Activated CD4-positive, alpha-beta memory T cell treated with anti-CD3 and anti-CD28 coated beads, Interleukin-2, amount 10 ng/mL, durations not matched to agents 7 days and 5 days (primary cell): ENCODE data around the gene CACNA1E. TPM values are rescaled to one million over a fixed set of nuclear protein-coding genes. Genes with fewer than 3 reads are reported as not detected.
"Not testable (repeated sequence)": the region's sequence is repeated elsewhere in the genome, so short reads cannot be mapped to it uniquely, and the experiment has no call there.

ENCODE experiments used
- CTCF ChIA-PET: fragments of 350-600 bp; sonication (Branson Sonifier 250); formaldehyde crosslinking; loops from one replicate; lab custom pipeline; 2021; ENCODE audit warnings: antibody characterized with exemption, inconsistent platforms; lab: Charles Lee
- POLR2A ChIA-PET: fragments of 350-600 bp; sonication (Branson Sonifier 250); formaldehyde crosslinking; loops from one replicate; lab custom pipeline; 2021; ENCODE audit warnings: antibody characterized with exemption; lab: Charles Lee
- DNase-seq: peaks from one replicate; pipeline ENCODE4 v3.0.0-alpha.2; 2020
- H3K27ac Mint-ChIP-seq: one replicate; pipeline ENCODE4 v1.8.0; 2021; ENCODE audit warnings: mild to moderate bottlenecking, mixed read lengths
- H3K27me3 Mint-ChIP-seq: one replicate; pipeline ENCODE4 v1.8.0; 2021; ENCODE audit warnings: mixed read lengths
- H3K36me3 Mint-ChIP-seq: one replicate; pipeline ENCODE4 v1.8.0; 2021; ENCODE audit warnings: low read depth, mixed read lengths
- H3K4me1 Mint-ChIP-seq: one replicate; pipeline ENCODE4 v1.8.0; 2021; ENCODE audit warnings: mixed read lengths
- H3K4me3 Mint-ChIP-seq: one replicate; pipeline ENCODE4 v1.8.0; 2021; ENCODE audit warnings: mild to moderate bottlenecking, mixed read lengths
- H3K9me3 Mint-ChIP-seq: one replicate; pipeline ENCODE4 v1.8.0; 2021; ENCODE audit warnings: mixed read lengths
- total RNA-seq, 2 experiments: library from RNA; stranded (reverse); gene quantifications; one replicate each; pipeline ENCODE4 v1.2.3, GENCODE V29; 2021

CACNA1E gene
- total RNA-seq, 2 experiments from 2014 or later, result not detected

- DNase-seq, result no peak
- ChIA-PET CTCF (no interaction called here), POLR2A (no interaction called here)
- Mint-ChIP-seq H3K27me3 (peaks cover 3% of the 10 kb centered on the region), H3K36me3 (no peaks in the 10 kb centered on the region), H3K9me3 (no peaks in the 10 kb centered on the region), H3K4me1 (no peaks in the 10 kb centered on the region), H3K27ac (no peak overlapping the region), H3K4me3 (no peak overlapping the region)
Observed at GRCh38 chr1:181817091-181817490, 333.8 kb downstream of the CACNA1E start.

- Mint-ChIP-seq H3K27ac (no peak overlapping the region), H3K4me1 (no peaks in the 10 kb centered on the region), H3K4me3 (no peak overlapping the region), H3K9me3 (no peaks in the 10 kb centered on the region), H3K36me3 (no peaks in the 10 kb centered on the region), H3K27me3 (peaks cover 6% of the 10 kb centered on the region)
- DNase-seq, result no peak
- CTCF ChIA-PET, result no interaction called here
- POLR2A ChIA-PET, result no interaction called here
Observed at GRCh38 chr1:181818459-181818858, 335.1 kb downstream of the CACNA1E start.

GRCh38 chr1:181818943-181819342 lies 335.6 kb downstream of the CACNA1E start:
- no peak overlapping the region for H3K27ac Mint-ChIP-seq
- no peak for DNase-seq
- H3K27me3 Mint-ChIP-seq, result peaks cover 7% of the 10 kb centered on the region
- POLR2A ChIA-PET, result no interaction called here
- no peaks in the 10 kb centered on the region for H3K9me3 Mint-ChIP-seq
- no peaks in the 10 kb centered on the region for H3K36me3 Mint-ChIP-seq
- CTCF ChIA-PET, result no interaction called here
- H3K4me1 Mint-ChIP-seq, result no peaks in the 10 kb centered on the region
- no peak overlapping the region for H3K4me3 Mint-ChIP-seq

DNA sequence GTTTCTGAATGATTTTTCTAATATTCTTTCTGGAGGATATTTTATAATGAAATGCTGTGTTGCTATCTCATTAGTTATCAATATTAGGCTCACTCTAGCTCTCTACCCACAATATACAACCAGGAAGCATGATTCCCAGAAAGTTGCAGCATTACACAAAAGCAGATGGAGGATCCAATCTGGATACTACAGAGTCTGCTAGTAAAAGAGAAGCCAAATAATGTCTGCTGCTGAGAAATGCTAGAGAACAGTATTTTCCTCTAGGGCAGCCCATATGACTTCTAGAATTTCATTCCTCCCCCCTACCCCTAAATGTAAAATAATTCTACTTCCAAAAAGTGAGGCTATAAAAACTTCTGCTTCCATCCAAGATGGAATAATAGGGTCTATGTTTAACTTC lies 338.4 kb downstream of the CACNA1E start:
- no peak overlapping the region for H3K4me3 Mint-ChIP-seq
- peaks cover 9% of the 10 kb centered on the region for H3K27me3 Mint-ChIP-seq
- DNase-seq, result no peak
- CTCF ChIA-PET, result no interaction called here
- H3K27ac Mint-ChIP-seq, result no peak overlapping the region
- H3K9me3 Mint-ChIP-seq, result no peaks in the 10 kb centered on the region
- H3K4me1 Mint-ChIP-seq, result no peaks in the 10 kb centered on the region
- no peaks in the 10 kb centered on the region for H3K36me3 Mint-ChIP-seq
- POLR2A ChIA-PET, result no interaction called here

- H3K27ac Mint-ChIP-seq, H3K4me3 Mint-ChIP-seq, DNase-seq, H3K4me1 Mint-ChIP-seq, CTCF ChIA-PET, H3K27me3 Mint-ChIP-seq, H3K9me3 Mint-ChIP-seq, POLR2A ChIA-PET, H3K36me3 Mint-ChIP-seq: not testable (repeated sequence)
Observed at GRCh38 chr1:181832173-181832880, 349.0 kb downstream of the CACNA1E start.

- no peak for DNase-seq
- H3K27me3 Mint-ChIP-seq, result peaks cover 8% of the 10 kb centered on the region
- ChIA-PET CTCF (no interaction called here), POLR2A (no interaction called here)
- H3K9me3 Mint-ChIP-seq, result peaks cover 3% of the 10 kb centered on the region
- H3K27ac Mint-ChIP-seq, result no peak overlapping the region
- H3K4me3 Mint-ChIP-seq, result no peak overlapping the region
- H3K4me1 Mint-ChIP-seq, result no peaks in the 10 kb centered on the region
- H3K36me3 Mint-ChIP-seq, result no peaks in the 10 kb centered on the region
Observed at GRCh38 chr1:181846001-181846645, 362.8 kb downstream of the CACNA1E start.

DNA sequence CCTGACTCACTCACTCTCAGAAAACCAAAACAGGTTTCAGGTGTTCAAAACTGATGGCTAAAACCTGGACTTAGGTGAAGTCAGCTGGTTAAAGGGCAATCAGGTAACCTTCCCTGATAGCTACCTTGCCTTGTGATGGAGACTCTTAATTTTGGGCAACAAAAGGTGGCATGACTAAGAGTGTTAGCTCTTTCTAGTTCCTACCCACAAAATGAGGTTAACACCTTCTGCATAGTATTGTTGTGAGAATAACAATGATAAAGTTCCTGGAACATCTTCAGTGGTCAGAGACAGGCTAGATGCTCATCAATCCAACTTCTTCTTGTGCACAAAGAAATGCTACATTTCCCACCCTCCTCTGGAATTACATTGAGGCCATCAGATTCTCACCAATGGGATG lies 363.4 kb downstream of the CACNA1E start:
- H3K36me3 Mint-ChIP-seq, result no peaks in the 10 kb centered on the region
- H3K4me1 Mint-ChIP-seq, result no peaks in the 10 kb centered on the region
- no peak overlapping the region for H3K4me3 Mint-ChIP-seq
- no peak for DNase-seq
- H3K27me3 Mint-ChIP-seq, result peaks cover 7% of the 10 kb centered on the region
- ChIA-PET CTCF (no interaction called here), POLR2A (no interaction called here)
- peaks cover 3% of the 10 kb centered on the region for H3K9me3 Mint-ChIP-seq
- H3K27ac Mint-ChIP-seq, result no peak overlapping the region

DNA sequence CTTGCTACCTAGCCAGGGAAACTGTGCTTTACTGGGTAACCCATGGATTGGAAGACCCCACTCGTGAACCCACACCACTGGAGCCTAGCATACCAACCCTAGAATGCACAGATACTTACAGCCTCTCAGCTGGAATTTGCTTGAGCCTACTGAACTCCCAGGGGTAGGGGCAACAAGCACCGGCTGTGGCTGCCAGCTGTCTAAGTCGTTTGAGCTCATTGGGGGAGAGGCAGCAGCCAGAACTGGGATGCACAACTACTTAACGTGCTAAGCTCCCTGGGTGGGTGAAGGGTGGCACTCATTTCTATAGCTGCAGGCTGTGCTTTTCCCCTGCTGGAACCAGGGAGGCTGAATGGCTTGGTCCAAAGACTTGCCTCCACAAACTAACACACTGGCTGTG lies 365.8 kb downstream of the CACNA1E start:
- peaks cover 5% of the 10 kb centered on the region for H3K27me3 Mint-ChIP-seq
- H3K9me3 Mint-ChIP-seq, result peaks cover 3% of the 10 kb centered on the region
- no peak for DNase-seq
- POLR2A ChIA-PET, result no interaction called here
- no peak overlapping the region for H3K4me3 Mint-ChIP-seq
- no peaks in the 10 kb centered on the region for H3K4me1 Mint-ChIP-seq
- no peaks in the 10 kb centered on the region for H3K36me3 Mint-ChIP-seq
- CTCF ChIA-PET, result no interaction called here
- H3K27ac Mint-ChIP-seq, result no peak overlapping the region

GRCh38 chr1:181854212-181854611 lies 370.9 kb downstream of the CACNA1E start:
- H3K27me3 Mint-ChIP-seq, H3K9me3 Mint-ChIP-seq, H3K4me1 Mint-ChIP-seq, H3K27ac Mint-ChIP-seq, DNase-seq, POLR2A ChIA-PET, H3K36me3 Mint-ChIP-seq, CTCF ChIA-PET, H3K4me3 Mint-ChIP-seq: not testable (repeated sequence)

- peaks cover 6% of the 10 kb centered on the region for H3K27me3 Mint-ChIP-seq
- no peak for DNase-seq
- H3K4me3 Mint-ChIP-seq, result no peak overlapping the region
- no peaks in the 10 kb centered on the region for H3K9me3 Mint-ChIP-seq
- CTCF ChIA-PET, result no interaction called here
- POLR2A ChIA-PET, result no interaction called here
- no peak overlapping the region for H3K27ac Mint-ChIP-seq
- H3K36me3 Mint-ChIP-seq, result no peaks in the 10 kb centered on the region
- H3K4me1 Mint-ChIP-seq, result no peaks in the 10 kb centered on the region
Observed at GRCh38 chr1:181855380-181855779, 372.1 kb downstream of the CACNA1E start.
